OCI-LY1 (cell line): ENCODE results near the gene SFXN4.

ENCODE experiments used
- H2AFZ ChIP-seq: fragments of 200-600 bp; sonication (generic), shearing (Covaris generic); 2 replicates; pipeline ENCODE4 v1.6.0; 2014; ENCODE audit warnings: antibody characterized with exemption, mild to moderate bottlenecking, low read length
- H3F3A ChIP-seq: fragments of 200-600 bp; sonication (generic), shearing (Covaris generic); 2 replicates; pipeline ENCODE4 v1.6.0; 2014; ENCODE audit warnings: mild to moderate bottlenecking, antibody characterized with exemption, low read length, moderate library complexity; ENCODE audit not compliant: insufficient read depth
- H3K27ac ChIP-seq: fragments of 200-600 bp; sonication (generic); 2 replicates; pipeline ENCODE4 v1.5.1; 2014; ENCODE audit warnings: low read length, mixed run types, mild to moderate bottlenecking, low read depth; ENCODE audit not compliant: poor library complexity, severe bottlenecking
- H3K27me3 ChIP-seq: fragments of 200-600 bp; sonication (generic); 2 replicates; pipeline ENCODE4 v1.6.0; 2014; ENCODE audit warnings: antibody characterized with exemption, mild to moderate bottlenecking, low read length, moderate library complexity; ENCODE audit not compliant: insufficient read depth
- H3K36me3 ChIP-seq: fragments of 200-600 bp; sonication (generic); 2 replicates; pipeline ENCODE4 v1.6.1; 2014; ENCODE audit warnings: mild to moderate bottlenecking, antibody characterized with exemption, low read length, moderate library complexity, mixed read lengths; ENCODE audit not compliant: insufficient read depth
- H3K4me1 ChIP-seq: fragments of 200-600 bp; sonication (generic); 2 replicates; pipeline ENCODE4 v1.5.1; 2014; ENCODE audit warnings: mild to moderate bottlenecking, low read length, moderate library complexity; ENCODE audit not compliant: insufficient read depth, severe bottlenecking
- H3K4me2 ChIP-seq: fragments of 200-600 bp; sonication (generic), shearing (Covaris generic); 2 replicates; pipeline ENCODE4 v1.6.1; 2014; ENCODE audit warnings: low read length
- H3K4me3 ChIP-seq: fragments of 200-600 bp; sonication (generic); 2 replicates; pipeline ENCODE4 v1.5.1; 2014; ENCODE audit warnings: low read length, low read depth, mild to moderate bottlenecking, mixed read lengths; ENCODE audit not compliant: poor library complexity, severe bottlenecking
- H3K79me2 ChIP-seq: fragments of 200-600 bp; shearing (Covaris generic); 2 replicates; pipeline ENCODE4 v1.6.1; 2016; ENCODE audit warnings: mixed run types, low read length, mixed read lengths; ENCODE audit not compliant: insufficient read depth
- H3K9ac ChIP-seq: fragments of 200-600 bp; sonication (generic), shearing (Covaris generic); 2 replicates; pipeline ENCODE4 v1.6.1; 2014; ENCODE audit warnings: mild to moderate bottlenecking, low read length, mixed read lengths
- H3K9me2 ChIP-seq: fragments of 200-600 bp; sonication (generic), shearing (Covaris generic); 2 replicates; pipeline ENCODE4 v1.6.1; 2014; ENCODE audit warnings: low read depth, mild to moderate bottlenecking, low read length, mixed read lengths
- H3K9me3 ChIP-seq: fragments of 200-600 bp; shearing (Covaris generic); 2 replicates; pipeline ENCODE4 v1.6.1; 2014; ENCODE audit warnings: low read length, mixed read lengths
- H4K20me1 ChIP-seq: fragments of 200-600 bp; sonication (generic), shearing (Covaris generic); 2 replicates; pipeline ENCODE4 v1.6.0; 2016; ENCODE audit warnings: mild to moderate bottlenecking, low read length; ENCODE audit not compliant: insufficient read depth
- CTCF ChIP-seq: fragments of 200-600 bp; sonication (generic), shearing (Covaris generic); IDR thresholded peaks from 2 replicates; pipeline ENCODE4 v1.5.1; 2017; ENCODE audit warnings: mild to moderate bottlenecking, antibody characterized with exemption, low read length, moderate library complexity, mixed read lengths
- EZH2 ChIP-seq: fragments of 200-600 bp; sonication (generic), shearing (Covaris generic); IDR thresholded peaks from 2 replicates; pipeline ENCODE4 v1.8.0; 2017; ENCODE audit warnings: borderline replicate concordance, mixed run types, mild to moderate bottlenecking, antibody characterized with exemption, low read length, moderate library complexity, mixed read lengths

The SFXN4 gene

GRCh38 chr10:119103241-119103902, 62.1 kb downstream of the SFXN4 start:
- H3K9me2 ChIP-seq: no peaks in the 10 kb centered on the region
- no peak overlapping the region for H2AFZ ChIP-seq
- H3K79me2 ChIP-seq: no peaks in the 10 kb centered on the region
- no peak for TF ChIP-seq CTCF
- TF ChIP-seq EZH2: no peak
- H4K20me1 ChIP-seq: no peaks in the 10 kb centered on the region
- no peaks in the 10 kb centered on the region for H3F3A ChIP-seq
- H3K27me3 ChIP-seq: no peaks in the 10 kb centered on the region
- no peak overlapping the region; the same call in 1 of the 2 replicates for H3K9ac ChIP-seq
- no peaks in the 10 kb centered on the region for H3K36me3 ChIP-seq
- peak overlapping the region; percentile 64 for H3K27ac ChIP-seq
- H3K4me1 ChIP-seq: peaks cover 32% of the 10 kb centered on the region
- H3K4me3 ChIP-seq: peak overlapping the region; percentile 29
- H3K9me3 ChIP-seq: no peaks in the 10 kb centered on the region
- H3K4me2 ChIP-seq: 0 out of 2 replicates have a peak overlapping the region, but pooled peaks have one; percentile 25

DNA sequence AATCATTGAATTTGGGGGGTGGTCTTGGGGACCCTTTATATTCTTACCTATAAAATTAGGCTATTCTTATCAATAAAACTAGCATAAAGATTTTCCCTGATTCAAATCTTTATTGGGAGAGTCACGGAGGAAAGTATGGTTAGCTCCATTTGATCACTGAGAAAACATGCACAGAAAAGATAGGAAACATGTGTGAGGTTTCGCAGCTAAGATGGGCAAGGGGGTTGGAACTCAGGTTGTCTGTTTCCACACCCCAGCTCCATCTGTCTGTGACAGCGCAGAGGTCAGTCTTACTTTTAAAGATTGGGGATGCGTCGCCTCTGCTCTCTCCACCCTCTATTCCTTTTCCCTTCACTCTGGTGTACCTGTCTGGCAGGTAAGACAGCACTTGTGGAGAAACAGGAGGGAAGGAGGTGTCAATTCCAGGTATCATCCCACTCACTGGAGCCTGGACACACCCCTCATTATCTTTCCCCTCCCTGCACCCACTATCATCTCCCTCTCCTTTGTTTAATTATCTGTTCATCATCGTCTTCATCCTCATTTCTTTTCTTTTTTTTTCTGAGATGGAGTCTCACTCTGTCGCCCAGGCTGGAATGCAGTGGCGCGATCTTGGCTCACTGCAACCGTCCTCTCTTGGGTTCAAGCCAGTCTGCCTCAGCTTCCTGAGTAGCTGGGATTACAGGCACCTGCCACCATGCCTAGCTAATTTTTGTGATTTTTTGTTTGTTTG, 64.0 kb downstream of the SFXN4 start:
- Histone ChIP-seq H2AFZ (peak overlapping the region; percentile 92; the same call in 1 of the 2 replicates), H3K9me3 (no peaks in the 10 kb centered on the region), H3K36me3 (no peaks in the 10 kb centered on the region), H3K27ac (peak overlapping the region; percentile 64), H3K9ac (peak overlapping the region; percentile 51; the same call in 1 of the 2 replicates), H4K20me1 (no peaks in the 10 kb centered on the region), H3F3A (no peaks in the 10 kb centered on the region), H3K79me2 (no peaks in the 10 kb centered on the region), H3K27me3 (no peaks in the 10 kb centered on the region), H3K4me3 (peak overlapping the region; percentile 46), H3K9me2 (no peaks in the 10 kb centered on the region), H3K4me2 (peak overlapping the region; percentile 83), H3K4me1 (peaks cover 32% of the 10 kb centered on the region)
- TF ChIP-seq EZH2: no peak
- no peak for TF ChIP-seq CTCF

- H2AFZ ChIP-seq: no peak overlapping the region
- TF ChIP-seq EZH2: no peak
- TF ChIP-seq CTCF: no peak
- H3K9me2 ChIP-seq: no peaks in the 10 kb centered on the region
- no peak overlapping the region for H3K9ac ChIP-seq
- H3K27ac ChIP-seq: no peak overlapping the region
- H3K36me3 ChIP-seq: no peaks in the 10 kb centered on the region
- H4K20me1 ChIP-seq: no peaks in the 10 kb centered on the region
- no peaks in the 10 kb centered on the region for H3K27me3 ChIP-seq
- no peak overlapping the region for H3K4me2 ChIP-seq
- no peaks in the 10 kb centered on the region for H3K79me2 ChIP-seq
- H3F3A ChIP-seq: no peaks in the 10 kb centered on the region
- peaks cover 32% of the 10 kb centered on the region for H3K4me1 ChIP-seq
- H3K4me3 ChIP-seq: no peak overlapping the region
- H3K9me3 ChIP-seq: no peaks in the 10 kb centered on the region
These were observed 64.9 kb downstream of the SFXN4 start for GRCh38 chr10:119100434-119101238.
